Measurements from ENCODE around the gene CES2. TPM values are rescaled to one million over a fixed set of nuclear protein-coding genes. Genes with fewer than 3 reads are reported as not detected.

CES2 gene
- total and polyA plus RNA-seq, 2 donors (not counting 3 experiments of a cell fraction or from before 2014, with no cell fraction given): 19.1 to 28.8 TPM

GRCh38 chr16:66961914-66962313 is 26.6 kb downstream of the CES2 start:
- H3K79me2 ChIP-seq (ENCODE audit: control insufficient read depth, insufficient read depth, low read length): no peaks in the 10 kb centered on the region
- no peak overlapping the region for H3K4me2 ChIP-seq (ENCODE audit: insufficient read depth, low read length)
- CTCF ChIA-PET: interaction anchor here (0.7 to 1.6 kb wide), 4 partner anchors 80 to 224 kb away, joined by 3 to 15 read pairs (median 6); no protein-coding TSS in a partner anchor
- H3K27me3 ChIP-seq (ENCODE audit: control insufficient read depth in 2 of 2, insufficient read depth in 2 of 2, low read length in 2 of 2): peaks cover 0 to 4% of the 10 kb centered on the region in 2 experiments
- no TSS peak for BruUV-seq (replicated peaks)
- no peak overlapping the region for H3K4me3 ChIP-seq (replicated peaks in 1 of 3; ENCODE audit: insufficient read depth in 1 of 3, low read depth in 1 of 3, low read length in 3 of 3)
- POLR2A ChIA-PET: no interaction called here
- no peak for TF ChIP-seq MAX (IDR thresholded peaks at IDR 0.05; ENCODE audit: insufficient read depth, insufficient read length)
- TF ChIP-seq POLR2A (IDR thresholded peaks at IDR 0.05; ENCODE audit: low read depth, low read length): no peak
- no peak for TF ChIP-seq JUN (IDR thresholded peaks at IDR 0.05; ENCODE audit: borderline replicate concordance, insufficient read depth, insufficient read length, low read depth)
- no peak for TF ChIP-seq FOS (IDR thresholded peaks at IDR 0.05; ENCODE audit: borderline replicate concordance, insufficient read depth, low read length)
- TF ChIP-seq POLR2AphosphoS5 (IDR thresholded peaks at IDR 0.05; ENCODE audit: insufficient read depth, low read depth, low read length): no peak
- no peak for TF ChIP-seq GATA2 (IDR thresholded peaks at IDR 0.05; ENCODE audit: insufficient read depth, insufficient read length, low read depth, low read length)
- TF ChIP-seq CTCF (IDR thresholded peaks at IDR 0.05; ENCODE audit: extremely low read depth in 1 of 2, insufficient read depth in 1 of 2, low read depth in 1 of 2, low read length in 2 of 2): no peak
- TF ChIP-seq EZH2 (IDR thresholded peaks at IDR 0.05; ENCODE audit: borderline replicate concordance, low read depth, low read length, severe bottlenecking): no peak
- no peak for TF ChIP-seq MYC (IDR thresholded peaks at IDR 0.05; ENCODE audit: low read depth, low read length)
- H3K27ac ChIP-seq (ENCODE audit: insufficient read depth, low read depth, low read length): no peak overlapping the region
- no peaks in the 10 kb centered on the region for H3K4me1 ChIP-seq (ENCODE audit: control insufficient read depth, extremely low read depth, insufficient read depth, low read length)
- dilution Hi-C loops (cut with MboI; ENCODE audit: extremely low pct_ligation_motif_present, low sequenced_read_pairs): no loop called here
- no peak for FAIRE-seq
- intact Hi-C loops (cut with micrococcal nuclease): no loop called here
- no peaks in the 10 kb centered on the region for H3K9me3 ChIP-seq (replicated peaks; ENCODE audit: control insufficient read depth, insufficient read depth, low read length)
- no peak overlapping the region for H3K9ac ChIP-seq (replicated peaks; ENCODE audit: extremely low read depth, insufficient read depth, low read length)
- H3K9me1 ChIP-seq (replicated peaks; ENCODE audit: control insufficient read depth, extremely low read depth, insufficient read depth, low read length): no peaks in the 10 kb centered on the region
- DNase-seq (ENCODE audit: low read depth, low spot score): no peak
- H3K36me3 ChIP-seq (ENCODE audit: control insufficient read depth in 2 of 2, extremely low read depth in 1 of 2, insufficient read depth in 2 of 2, low read length in 2 of 2): no peaks in the 10 kb centered on the region
- no peak overlapping the region for H2AFZ ChIP-seq (ENCODE audit: low read depth, low read length)
- H4K20me1 ChIP-seq (replicated peaks; ENCODE audit: control insufficient read depth, extremely low read depth, insufficient read depth, low read length): no peaks in the 10 kb centered on the region

Data from endothelial cell of umbilical vein (primary cell).